NCI-H774 (cell line): ENCODE data around the gene PPP4R3B.
A peak's percentile ranks its signal among the peaks of the same experiment; 100 is the strongest.

ENCODE experiments used
- DNase-seq: peaks from one replicate; lab custom pipeline; 2025; lab: John Stamatoyannopoulos, UW

Gene PPP4R3B

GRCh38 chr2:55511508-55512124 is 105.8 kb downstream of the PPP4R3B start:
- peak; percentile 0 for DNase-seq

GRCh38 chr2:55502590-55503141 is 114.8 kb downstream of the PPP4R3B start:
- no peak for DNase-seq

DNA sequence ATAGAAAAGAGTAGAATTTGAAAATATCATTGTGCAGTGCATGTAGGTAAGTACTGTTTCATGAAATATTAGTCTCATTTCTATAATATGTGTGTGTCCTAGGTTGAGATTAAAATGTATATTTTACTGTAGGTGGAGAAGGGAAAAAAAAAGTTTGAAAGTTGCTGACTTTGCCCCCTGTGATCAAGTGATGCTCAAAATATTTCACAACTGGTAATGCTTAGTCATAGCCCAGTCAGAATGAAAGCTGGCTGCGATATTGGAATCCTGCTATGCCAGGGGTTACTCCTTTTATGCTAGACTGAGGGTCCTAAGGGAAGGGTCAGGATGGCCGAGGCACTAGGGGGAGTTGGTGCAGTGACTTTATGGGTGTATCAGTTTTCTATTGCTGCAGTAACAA is 117.4 kb downstream of the PPP4R3B start:
- DNase-seq = no peak

DNA sequence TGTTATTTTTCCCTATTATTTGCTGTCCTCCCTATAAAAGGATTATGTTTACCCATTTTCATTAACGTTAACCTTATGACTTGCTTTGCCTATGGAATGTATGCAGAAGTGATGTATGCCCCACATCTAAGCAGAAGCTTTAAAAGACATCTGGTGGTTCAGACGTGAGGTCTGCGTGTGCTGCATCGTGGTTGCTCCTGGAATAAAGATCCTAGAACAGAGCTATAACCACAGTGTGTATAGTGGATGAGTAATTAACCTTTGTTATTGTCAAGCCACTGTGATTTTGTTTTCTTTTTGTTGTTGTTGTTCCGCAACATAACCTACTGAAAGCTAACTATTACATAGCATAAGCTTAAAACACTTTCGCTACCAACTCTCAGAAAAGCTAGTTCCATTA is 118.8 kb downstream of the PPP4R3B start:
- no peak for DNase-seq
